Stimulated activated CD4-positive, alpha-beta T cell treated with anti-CD3 and anti-CD28 coated beads, TNF-alpha, amount 100 ng/mL, for 24 hours (primary cell): ENCODE measurements around the gene NDUFS2.

ENCODE experiments used
- DNase-seq, 3 experiments: peaks; one replicate each; pipeline ENCODE4 v3.0.0-alpha.2; 2020; ENCODE audit warnings: low read depth in 3 of 3

Gene NDUFS2

GRCh38 chr1:161195171-161195570, 7.0 kb upstream of the NDUFS2 start:
- no peak for DNase-seq

GRCh38 chr1:161196111-161196510, 6.1 kb upstream of the NDUFS2 start:
- DNase-seq, result no peak

- DNase-seq, result no peak
These were observed 5.4 kb upstream of the NDUFS2 start for GRCh38 chr1:161196521-161197451.

GRCh38 chr1:161197560-161198193, 4.5 kb upstream of the NDUFS2 start:
- no peak for DNase-seq

GRCh38 chr1:161198194-161198896, 3.8 kb upstream of the NDUFS2 start:
- no peak for DNase-seq

- DNase-seq, result no peak
These were observed 3.2 kb upstream of the NDUFS2 start, which contains the start of gene ADAMTS4 for GRCh38 chr1:161198897-161199431. Gene ADAMTS4 (minus strand): TSS chr1:161199054. CDS start chr1:161198627, 427 bp downstream.

GRCh38 chr1:161199506-161200139, 2.5 kb upstream of the NDUFS2 start:
- no peak for DNase-seq

GRCh38 chr1:161200421-161200991, 1.7 kb upstream of the NDUFS2 start:
- DNase-seq, result no peak

GRCh38 chr1:161200992-161201835, 953 bp upstream of the NDUFS2 start:
- no peak for DNase-seq

GRCh38 chr1:161206411-161207140, 4.4 kb downstream of the NDUFS2 start:
- no peak for DNase-seq

GRCh38 chr1:161207173-161207572, 5.0 kb downstream of the NDUFS2 start:
- no peak for DNase-seq

- peak; percentile 43 to 63 (median 62) for DNase-seq
These were observed 7.7 kb downstream of the NDUFS2 start for GRCh38 chr1:161209790-161210409.

- no peak for DNase-seq
These were observed 12.2 kb downstream of the NDUFS2 start for GRCh38 chr1:161214369-161214768.

GRCh38 chr1:161215076-161215475, 12.9 kb downstream of the NDUFS2 start, which contains the start of gene FCER1G:
Gene FCER1G (plus strand): TSS chr1:161215295. CDS start chr1:161215322, 27 bp downstream.
- no peak for DNase-seq

GRCh38 chr1:161216945-161217712, 15.0 kb downstream of the NDUFS2 start:
- DNase-seq, result no peak

GRCh38 chr1:161217831-161218230, 15.7 kb downstream of the NDUFS2 start:
- DNase-seq, result no peak

- DNase-seq, result no peak
These were observed 16.3 kb downstream of the NDUFS2 start for GRCh38 chr1:161218301-161219077.
